ENCODE data around the gene GID4.

GID4 gene

GRCh38 chr17:18079543-18079942, 40.3 kb downstream of the GID4 start:
- H4K20me1 ChIP-seq (ENCODE audit: insufficient read depth, low read length): no peaks in the 10 kb centered on the region
- H3K27me3 ChIP-seq (ENCODE audit: insufficient read depth, low read length, poor library complexity): no peaks in the 10 kb centered on the region
- no peak overlapping the region for H3K27ac ChIP-seq (ENCODE audit: low read length)
- H3K4me3 ChIP-seq (ENCODE audit: low read depth in 1 of 2, low read length in 2 of 2): no peak overlapping the region
- no peaks in the 10 kb centered on the region for H3K4me1 ChIP-seq (ENCODE audit: insufficient read depth, low read length)
- no peak overlapping the region for H3K4me2 ChIP-seq (ENCODE audit: insufficient read depth, low read length)
- no peaks in the 10 kb centered on the region for H3K36me3 ChIP-seq (ENCODE audit: insufficient read depth, low read length)
- H3K9ac ChIP-seq (ENCODE audit: low read depth, low read length): no peak overlapping the region
- H3K79me2 ChIP-seq (ENCODE audit: insufficient read depth, low read length): no peaks in the 10 kb centered on the region
- no peak overlapping the region for H2AFZ ChIP-seq (ENCODE audit: low read depth, low read length)
- no peaks in the 10 kb centered on the region for H3K9me3 ChIP-seq (ENCODE audit: insufficient read depth, low read length, severe bottlenecking)
- ATAC-seq (ENCODE audit: insufficient read depth, low read depth): no peak
- TF ChIP-seq CTCF (IDR thresholded peaks at IDR 0.05; ENCODE audit: borderline replicate concordance, extremely low read depth, low read length, poor library complexity, severe bottlenecking) (no peak), EZH2 (IDR thresholded peaks at IDR 0.05; ENCODE audit: borderline replicate concordance, low read depth, low read length, severe bottlenecking) (no peak)
- no peak for DNase-seq

GRCh38 chr17:18084256-18084655, 45.0 kb downstream of the GID4 start:
- Histone ChIP-seq H3K9ac (ENCODE audit: low read depth, low read length) (no peak overlapping the region), H3K27me3 (ENCODE audit: insufficient read depth, low read length, poor library complexity) (no peaks in the 10 kb centered on the region), H4K20me1 (ENCODE audit: insufficient read depth, low read length) (no peaks in the 10 kb centered on the region), H3K27ac (ENCODE audit: low read length) (no peak overlapping the region), H2AFZ (ENCODE audit: low read depth, low read length) (no peak overlapping the region), H3K4me2 (ENCODE audit: insufficient read depth, low read length) (no peak overlapping the region), H3K4me1 (ENCODE audit: insufficient read depth, low read length) (peaks cover 24% of the 10 kb centered on the region), H3K9me3 (ENCODE audit: insufficient read depth, low read length, severe bottlenecking) (no peaks in the 10 kb centered on the region), H3K36me3 (ENCODE audit: insufficient read depth, low read length) (no peaks in the 10 kb centered on the region; the same call in 1 of the 2 replicates), H3K79me2 (ENCODE audit: insufficient read depth, low read length) (peaks cover 22% of the 10 kb centered on the region), H3K4me3 (ENCODE audit: low read depth in 1 of 2, low read length in 2 of 2) (no peak overlapping the region)
- ATAC-seq (ENCODE audit: insufficient read depth, low read depth) (no peak), DNase-seq (no peak)
- TF ChIP-seq CTCF (IDR thresholded peaks at IDR 0.05; ENCODE audit: borderline replicate concordance, extremely low read depth, low read length, poor library complexity, severe bottlenecking) (no peak), EZH2 (IDR thresholded peaks at IDR 0.05; ENCODE audit: borderline replicate concordance, low read depth, low read length, severe bottlenecking) (no peak)

GRCh38 chr17:18087610-18088491, 48.6 kb downstream of the GID4 start, which contains the start of gene DRG2:
Gene DRG2 (plus strand): TSS chr17:18087948. CDS start chr17:18088024, 76 bp downstream.
- peak within 1 kb of the TSS; percentile 83 for H3K9ac ChIP-seq (ENCODE audit: low read depth, low read length)
- peak within 1 kb of the TSS; percentile 90 to 96 for H3K4me3 ChIP-seq (ENCODE audit: low read depth in 1 of 2, low read length in 2 of 2)
- peak within 1 kb of the TSS; percentile 77 for H2AFZ ChIP-seq (ENCODE audit: low read depth, low read length)
- TF ChIP-seq EZH2 (IDR thresholded peaks at IDR 0.05; ENCODE audit: borderline replicate concordance, low read depth, low read length, severe bottlenecking) (no peak), CTCF (IDR thresholded peaks at IDR 0.05; ENCODE audit: borderline replicate concordance, extremely low read depth, low read length, poor library complexity, severe bottlenecking) (peak; percentile 16)
- peak; percentile 92 for ATAC-seq (ENCODE audit: insufficient read depth, low read depth)
- H3K36me3 ChIP-seq (ENCODE audit: insufficient read depth, low read length): peaks cover 17% of the 10 kb centered on the region
- 0 out of 2 replicates have a peak, but pooled peaks cover 2% of the 10 kb centered on the region for H4K20me1 ChIP-seq (ENCODE audit: insufficient read depth, low read length)
- peaks cover 31% of the 10 kb centered on the region for H3K4me1 ChIP-seq (ENCODE audit: insufficient read depth, low read length)
- H3K27me3 ChIP-seq (ENCODE audit: insufficient read depth, low read length, poor library complexity): no peaks in the 10 kb centered on the region
- DNase-seq: peak; percentile 91
- H3K4me2 ChIP-seq (ENCODE audit: insufficient read depth, low read length): peak within 1 kb of the TSS; percentile 91
- no peaks in the 10 kb centered on the region for H3K9me3 ChIP-seq (ENCODE audit: insufficient read depth, low read length, severe bottlenecking)
- peak within 1 kb of the TSS; percentile 80 for H3K27ac ChIP-seq (ENCODE audit: low read length)
- peaks cover 35% of the 10 kb centered on the region for H3K79me2 ChIP-seq (ENCODE audit: insufficient read depth, low read length)

Measured in DND-41 (cell line).